ENCODE measurements around the gene PICK1.
"Not testable (repeated sequence)": the region's sequence is repeated elsewhere in the genome, so short reads cannot be mapped to it uniquely, and the experiment has no call there.

PICK1 gene

DNA sequence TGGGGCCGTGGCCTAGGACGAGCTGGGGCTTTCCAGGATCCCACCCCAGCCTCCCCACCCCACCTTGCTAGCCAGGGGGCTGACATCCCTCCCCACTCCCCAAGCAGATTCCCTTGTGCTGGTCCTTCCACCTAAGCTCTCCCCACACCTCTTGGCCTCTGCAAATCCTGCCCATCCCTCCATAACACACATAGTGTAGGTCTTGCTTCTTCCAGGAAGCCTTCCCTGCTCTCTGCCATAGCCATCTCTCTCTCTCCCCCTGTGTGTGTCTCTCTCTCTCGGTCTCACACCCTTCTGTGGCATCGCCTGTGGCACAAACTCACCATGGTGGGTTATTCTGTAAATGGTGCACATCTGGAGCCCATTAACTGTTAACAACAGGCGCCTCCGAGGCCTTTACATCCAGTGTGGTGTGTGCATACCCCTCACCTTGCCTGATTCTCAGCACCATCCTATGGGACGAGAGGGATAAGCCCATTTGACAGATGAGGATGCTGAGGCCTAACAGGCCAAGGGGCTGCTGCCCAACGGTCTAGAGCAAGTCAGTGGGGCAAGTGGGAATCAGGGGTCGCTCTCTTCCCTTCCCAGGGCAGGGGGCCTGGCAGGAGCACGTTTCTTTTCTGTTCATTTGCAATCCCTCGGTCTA lies 22.2 kb upstream of the PICK1 start:
- TF ChIP-seq, protein P1, sequence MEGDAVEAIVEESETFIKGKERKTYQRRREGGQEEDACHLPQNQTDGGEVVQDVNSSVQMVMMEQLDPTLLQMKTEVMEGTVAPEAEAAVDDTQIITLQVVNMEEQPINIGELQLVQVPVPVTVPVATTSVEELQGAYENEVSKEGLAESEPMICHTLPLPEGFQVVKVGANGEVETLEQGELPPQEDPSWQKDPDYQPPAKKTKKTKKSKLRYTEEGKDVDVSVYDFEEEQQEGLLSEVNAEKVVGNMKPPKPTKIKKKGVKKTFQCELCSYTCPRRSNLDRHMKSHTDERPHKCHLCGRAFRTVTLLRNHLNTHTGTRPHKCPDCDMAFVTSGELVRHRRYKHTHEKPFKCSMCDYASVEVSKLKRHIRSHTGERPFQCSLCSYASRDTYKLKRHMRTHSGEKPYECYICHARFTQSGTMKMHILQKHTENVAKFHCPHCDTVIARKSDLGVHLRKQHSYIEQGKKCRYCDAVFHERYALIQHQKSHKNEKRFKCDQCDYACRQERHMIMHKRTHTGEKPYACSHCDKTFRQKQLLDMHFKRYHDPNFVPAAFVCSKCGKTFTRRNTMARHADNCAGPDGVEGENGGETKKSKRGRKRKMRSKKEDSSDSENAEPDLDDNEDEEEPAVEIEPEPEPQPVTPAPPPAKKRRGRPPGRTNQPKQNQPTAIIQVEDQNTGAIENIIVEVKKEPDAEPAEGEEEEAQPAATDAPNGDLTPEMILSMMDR (IDR thresholded peaks at IDR 0.05; ENCODE audit: insufficient read depth, low read length, missing control alignments): no peak
- no peak for DNase-seq (ENCODE audit: low read depth, low spot score)
- CTCF ChIA-PET: interaction anchor here (1.5 to 4.8 kb wide), 3 partner anchors 8 to 18 kb away, joined by 4 to 39 read pairs (median 8); no protein-coding TSS in a partner anchor
- POLR2A ChIA-PET: no interaction called here
- no peak overlapping the region for H3K4me3 ChIP-seq (ENCODE audit: low read depth, low read length)

DNA sequence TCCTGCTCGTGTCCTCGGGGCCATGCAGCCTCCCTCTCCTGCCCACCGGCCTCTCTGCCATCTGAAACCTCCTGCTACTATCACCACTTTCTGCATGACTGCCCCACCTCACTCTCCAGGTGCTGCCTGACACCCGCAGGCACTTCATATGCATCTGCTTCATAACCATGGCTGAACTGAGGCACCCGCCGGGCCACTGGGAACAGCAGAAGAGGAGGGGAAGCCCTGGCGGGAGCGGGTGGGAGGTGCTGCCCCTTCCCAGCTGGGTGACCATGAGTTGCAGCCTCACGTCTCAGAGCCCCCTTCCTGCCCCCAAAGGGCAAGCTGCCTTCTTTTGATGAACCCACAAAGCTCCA lies 21.7 kb upstream of the PICK1 start:
- DNase-seq (ENCODE audit: low read depth, low spot score): no peak
- TF ChIP-seq, protein P1 (IDR thresholded peaks at IDR 0.05; ENCODE audit: insufficient read depth, low read length, missing control alignments): no peak
- H3K4me3 ChIP-seq (ENCODE audit: low read depth, low read length): no peak overlapping the region
- POLR2A ChIA-PET: no interaction called here
- CTCF ChIA-PET: interaction anchor here (2.3 to 4.8 kb wide), 2 partner anchors 14 to 18 kb away, joined by 8 to 39 read pairs; no protein-coding TSS in a partner anchor

DNA sequence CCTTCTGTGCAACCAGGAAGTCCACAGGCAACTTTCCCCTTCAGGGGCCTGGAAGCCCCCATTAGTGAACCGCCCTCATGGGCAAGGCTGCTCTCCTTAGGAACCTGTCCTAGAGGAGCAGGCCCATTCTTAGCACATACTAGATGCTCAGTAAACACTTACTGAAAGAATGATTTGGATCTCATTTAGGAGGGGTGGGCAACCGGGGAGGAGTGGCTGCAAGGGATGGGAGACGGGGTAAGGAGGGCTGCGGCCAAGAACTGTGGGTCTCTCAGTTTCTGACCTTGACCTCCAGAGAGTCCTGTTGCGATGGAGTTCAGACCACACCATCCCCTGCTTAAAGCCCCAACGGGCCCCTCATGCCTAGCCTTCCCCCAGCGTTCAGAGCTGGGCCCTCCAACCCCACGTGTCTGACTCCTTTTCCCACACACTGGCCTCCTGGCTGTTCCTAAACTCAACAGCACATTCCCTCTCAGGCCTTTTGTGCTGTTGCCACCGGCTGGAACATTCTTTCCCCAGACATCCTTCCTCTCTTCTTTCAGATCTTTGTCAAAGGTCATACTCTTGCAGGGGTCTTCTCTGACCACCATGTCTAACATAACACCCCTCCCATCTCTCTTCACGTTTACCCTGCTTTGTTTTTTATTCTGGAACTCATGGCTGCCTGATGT lies 20.7 kb upstream of the PICK1 start:
- DNase-seq (ENCODE audit: low read depth, low spot score): no peak
- POLR2A ChIA-PET: no interaction called here
- H3K4me3 ChIP-seq (ENCODE audit: low read depth, low read length): no peak overlapping the region
- CTCF ChIA-PET: interaction anchor here (0.6 to 4.8 kb wide), 2 partner anchors 17 to 172 kb away, joined by 3 to 39 read pairs; no protein-coding TSS in a partner anchor
- TF ChIP-seq, protein P1 (IDR thresholded peaks at IDR 0.05; ENCODE audit: insufficient read depth, low read length, missing control alignments): no peak

DNA sequence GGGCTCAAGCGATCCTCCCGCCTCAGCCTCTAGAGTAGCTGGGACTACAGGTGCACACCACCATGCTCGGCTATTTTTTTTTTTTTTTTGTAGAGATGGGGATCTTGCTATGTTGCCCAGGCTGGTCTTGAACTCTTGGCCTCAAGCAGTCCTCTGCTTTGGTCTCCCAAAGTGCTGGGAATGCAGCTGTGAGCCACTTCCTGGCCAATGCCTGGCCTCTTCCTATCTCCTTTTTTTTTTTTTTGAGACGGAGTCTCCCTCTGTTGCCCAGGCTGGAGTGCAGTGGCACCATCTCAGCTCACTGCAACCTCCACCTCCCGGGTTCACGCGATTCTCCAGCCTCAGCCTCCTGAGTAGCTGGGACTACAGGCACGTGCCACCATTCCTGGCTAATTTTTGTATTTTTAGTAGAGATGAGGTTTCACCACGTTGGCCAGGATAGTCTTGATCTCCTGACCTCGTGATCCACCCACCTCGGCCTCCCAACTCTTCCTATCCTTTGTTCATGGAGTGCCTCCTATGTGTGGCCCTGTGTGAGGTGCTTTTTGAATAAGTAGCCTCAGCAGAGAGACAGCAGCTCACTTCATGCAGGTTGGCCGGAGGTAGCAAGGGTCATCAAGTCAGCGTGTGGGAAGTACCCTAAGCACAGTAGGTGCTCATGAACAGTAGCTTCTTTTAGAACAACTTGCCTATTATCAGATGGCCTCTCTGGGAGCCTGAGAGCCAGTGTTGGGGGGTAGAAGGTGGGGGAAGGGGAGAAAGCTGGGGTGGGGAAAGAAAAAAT lies 19.6 kb upstream of the PICK1 start:
- DNase-seq (ENCODE audit: low read depth, low spot score); H3K4me3 ChIP-seq (ENCODE audit: low read depth, low read length); POLR2A ChIA-PET: not testable (repeated sequence)
- CTCF ChIA-PET: interaction anchor here (1.4 to 4.8 kb wide), 2 partner anchors 11 to 16 kb away, joined by 4 to 39 read pairs; no protein-coding TSS in a partner anchor

DNA sequence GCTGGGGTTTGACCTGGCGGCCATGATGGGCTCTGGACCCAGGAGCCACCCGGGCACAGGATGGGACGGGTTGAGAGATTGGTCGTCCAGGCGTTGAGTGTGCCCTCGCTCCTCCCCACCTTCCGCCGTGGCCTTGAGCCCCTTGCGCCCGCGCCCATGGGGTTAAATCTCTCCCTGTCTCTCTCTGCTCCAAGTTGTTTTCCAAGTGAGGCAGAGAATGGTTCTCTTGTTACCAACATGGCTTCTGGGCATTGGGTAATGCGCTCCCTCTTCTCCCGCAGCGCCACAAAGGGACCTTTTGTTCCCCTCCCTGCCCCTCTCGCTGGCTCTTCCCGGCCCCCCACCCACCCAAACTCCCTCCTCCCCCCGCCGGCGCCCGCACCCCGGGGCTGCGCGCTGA lies 18.8 kb upstream of the PICK1 start:
- ChIA-PET POLR2A (no interaction called here), CTCF (interaction anchor here (1.4 to 4.8 kb wide), 2 partner anchors 10 to 15 kb away, joined by 4 to 39 read pairs; no protein-coding TSS in a partner anchor)
- TF ChIP-seq, protein P1 (IDR thresholded peaks at IDR 0.05; ENCODE audit: insufficient read depth, low read length, missing control alignments): no peak
- DNase-seq (ENCODE audit: low read depth, low spot score): no peak
- no peak overlapping the region for H3K4me3 ChIP-seq (ENCODE audit: low read depth, low read length)

DNA sequence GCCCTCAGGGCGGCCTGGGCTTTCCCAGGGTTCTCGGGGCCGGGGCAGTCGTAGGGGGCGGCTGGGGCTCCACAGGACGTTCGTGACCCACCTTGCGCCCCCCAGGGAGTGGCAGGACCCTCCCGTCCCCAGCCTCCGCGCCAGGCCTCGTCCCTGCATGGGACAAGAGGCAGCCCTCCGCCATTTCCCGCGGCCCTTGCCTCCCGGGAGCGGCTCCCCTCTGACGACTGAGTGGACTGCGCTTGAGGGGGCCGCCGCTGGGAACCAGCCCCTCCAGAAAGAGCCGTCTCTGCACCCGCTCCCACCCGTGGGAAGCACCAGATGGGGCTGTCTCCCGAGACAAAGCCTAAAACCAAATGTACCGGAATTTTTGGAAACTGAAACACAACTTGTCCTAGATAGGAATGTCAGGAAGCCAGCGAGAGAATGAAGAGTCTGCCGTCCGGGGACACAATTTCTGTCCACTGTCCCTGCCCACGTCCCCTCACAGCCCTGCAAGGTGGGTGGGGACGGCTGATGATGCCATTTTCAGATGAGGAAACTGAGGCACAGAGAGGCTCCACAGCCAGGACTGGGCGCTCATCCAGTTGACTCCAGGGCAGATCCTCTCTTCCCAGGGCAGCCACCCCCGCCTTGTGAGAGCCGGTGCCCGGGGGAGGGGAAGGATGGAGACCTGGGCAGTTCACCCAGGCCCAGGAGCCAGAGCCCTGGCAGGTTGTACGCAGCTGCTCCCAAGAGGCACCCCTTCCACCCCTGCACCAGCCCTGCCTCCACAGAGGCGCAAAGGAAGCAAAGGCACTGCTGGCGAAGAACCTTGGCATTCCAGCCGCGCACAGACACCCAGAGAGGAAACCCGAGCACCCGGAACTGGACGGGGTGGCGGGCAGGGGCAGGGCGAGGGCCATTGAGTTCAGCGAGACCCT lies 18.1 kb upstream of the PICK1 start:
- no peak overlapping the region for H3K4me3 ChIP-seq (ENCODE audit: low read depth, low read length)
- ChIA-PET POLR2A (no interaction called here), CTCF (no interaction called here)
- no peak for DNase-seq (ENCODE audit: low read depth, low spot score)
- TF ChIP-seq, protein P1 (IDR thresholded peaks at IDR 0.05; ENCODE audit: insufficient read depth, low read length, missing control alignments): no peak
